GM12892 (cell line): ENCODE measurements around the gene ANKRD17.

Experiments
- POLR2A ChIP-seq: IDR thresholded peaks from 2 replicates; pipeline ENCODE4 v1.6.1; 2011; ENCODE audit warnings: low read depth, low read length, control low read depth
- POLR2AphosphoS5 ChIP-seq: IDR thresholded peaks from 2 replicates; pipeline ENCODE4 v1.6.1; 2011; ENCODE audit warnings: low read depth, low read length, control low read depth
- TAF1 ChIP-seq: IDR thresholded peaks from 2 replicates; pipeline ENCODE4 v1.6.1; 2011; ENCODE audit warnings: low read depth, mild to moderate bottlenecking, control low read depth, low read length, borderline replicate concordance

DNA sequence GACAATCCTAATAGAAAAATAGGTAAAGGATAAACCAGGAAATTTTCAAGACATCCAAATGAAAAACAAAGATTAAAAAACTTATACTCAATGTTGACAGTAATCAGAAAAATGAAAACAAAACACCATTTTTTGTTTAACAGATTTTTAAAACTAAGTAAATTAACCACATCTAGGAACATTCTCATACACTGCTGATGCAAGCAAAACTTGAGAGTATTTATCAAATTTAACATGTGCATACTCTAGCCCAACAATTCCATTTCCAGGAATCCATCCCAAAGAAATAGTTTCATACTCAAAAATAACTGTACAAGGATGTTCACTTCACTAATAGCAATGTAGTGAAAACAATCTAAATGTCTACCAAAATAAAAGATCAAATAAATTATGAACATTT, 11.5 kb downstream of the ANKRD17 start:
- no peak for TF ChIP-seq TAF1
- TF ChIP-seq POLR2A = no peak
- TF ChIP-seq POLR2AphosphoS5 = no peak
